H9 (cell line): ENCODE measurements around the gene LEMD3. TPM values are rescaled to one million over a fixed set of nuclear protein-coding genes. Genes with fewer than 3 reads are reported as not detected.
A peak's percentile ranks its signal among the peaks of the same experiment; 100 is the strongest.

Experiments used
- DNase-seq: peaks from one replicate; pipeline ENCODE4 v3.0.0-alpha.2; 2017
- H2AFZ ChIP-seq: one replicate; pipeline ENCODE4 v1.6.1; 2013; ENCODE audit warnings: mild to moderate bottlenecking, low read length, control low read depth, moderate library complexity
- H2AK5ac ChIP-seq: 2 replicates; pipeline ENCODE4 v1.6.1; 2013; ENCODE audit warnings: low read length, control low read depth, mixed read lengths; ENCODE audit not compliant: insufficient read length
- H2BK120ac ChIP-seq: one replicate; pipeline ENCODE4 v1.6.1; 2013; ENCODE audit warnings: low read depth, mild to moderate bottlenecking, low read length, control low read depth, inconsistent platforms; ENCODE audit not compliant: poor library complexity, severe bottlenecking
- H2BK12ac ChIP-seq: 2 replicates; pipeline ENCODE4 v1.6.1; 2013; ENCODE audit warnings: low read length, control low read depth, mixed read lengths, low read depth; ENCODE audit not compliant: insufficient read length
- H2BK15ac ChIP-seq: 2 replicates; pipeline ENCODE4 v1.6.1; 2013; ENCODE audit warnings: low read depth, low read length, control low read depth
- H2BK20ac ChIP-seq: one replicate; pipeline ENCODE4 v1.6.1; 2013; ENCODE audit warnings: low read depth, mild to moderate bottlenecking, low read length, control low read depth, inconsistent platforms; ENCODE audit not compliant: poor library complexity, severe bottlenecking
- H2BK5ac ChIP-seq: 2 replicates; pipeline ENCODE4 v1.6.1; 2013; ENCODE audit warnings: low read length, control low read depth, mixed read lengths; ENCODE audit not compliant: insufficient read length
- H3K14ac ChIP-seq: 2 replicates; pipeline ENCODE4 v1.6.1; 2013; ENCODE audit warnings: low read length, control low read depth; ENCODE audit not compliant: insufficient read depth
- H3K18ac ChIP-seq: 2 replicates; pipeline ENCODE4 v1.6.1; 2013; ENCODE audit warnings: low read depth, mild to moderate bottlenecking, mixed read lengths, low read length, control low read depth; ENCODE audit not compliant: insufficient read length
- H3K23ac ChIP-seq: 2 replicates; pipeline ENCODE4 v1.6.1; 2013; ENCODE audit warnings: low read length, control low read depth, mixed read lengths, low read depth; ENCODE audit not compliant: insufficient read length
- H3K23me2 ChIP-seq: 2 replicates; pipeline ENCODE4 v1.6.1; 2013; ENCODE audit warnings: low read depth, mild to moderate bottlenecking, mixed read lengths, low read length, control low read depth; ENCODE audit not compliant: insufficient read length, poor library complexity, severe bottlenecking
- H3K27ac ChIP-seq: 2 replicates; pipeline ENCODE4 v1.5.1; 2013; ENCODE audit warnings: low read length, control low read depth, mixed read lengths, low read depth; ENCODE audit not compliant: insufficient read length
- H3K27me3 ChIP-seq: 2 replicates; pipeline ENCODE4 v1.6.1; 2013; ENCODE audit warnings: low read length, control low read depth, inconsistent platforms; ENCODE audit not compliant: insufficient read depth
- H3K4ac ChIP-seq: 2 replicates; pipeline ENCODE4 v1.6.1; 2013; ENCODE audit warnings: low read depth, mild to moderate bottlenecking, control low read depth, inconsistent platforms, low read length, moderate library complexity
- H3K4me1 ChIP-seq: 2 replicates; pipeline ENCODE4 v1.6.1; 2013; ENCODE audit warnings: low read length, control low read depth, inconsistent platforms; ENCODE audit not compliant: insufficient read depth
- H3K4me2 ChIP-seq: 2 replicates; pipeline ENCODE4 v1.6.1; 2013; ENCODE audit warnings: low read length, control low read depth, mixed read lengths; ENCODE audit not compliant: insufficient read length, insufficient read depth
- H3K56ac ChIP-seq: 2 replicates; pipeline ENCODE4 v1.6.1; 2013; ENCODE audit warnings: low read depth, mild to moderate bottlenecking, mixed read lengths, low read length, control low read depth; ENCODE audit not compliant: insufficient read length
- H3K79me1 ChIP-seq: 2 replicates; pipeline ENCODE4 v1.6.1; 2013; ENCODE audit warnings: low read depth, mild to moderate bottlenecking, moderate library complexity, low read length, control low read depth, inconsistent platforms; ENCODE audit not compliant: insufficient read depth, poor library complexity, severe bottlenecking
- H3K79me2 ChIP-seq: 2 replicates; pipeline ENCODE4 v1.6.1; 2013; ENCODE audit warnings: low read length, control low read depth, inconsistent platforms; ENCODE audit not compliant: insufficient read depth
- H3K9ac ChIP-seq: 2 replicates; pipeline ENCODE4 v1.6.1; 2013; ENCODE audit warnings: low read length, control low read depth, mixed read lengths; ENCODE audit not compliant: insufficient read length; ENCODE audit errors: extremely low read depth
- H3K9me3 ChIP-seq: one replicate; pipeline ENCODE4 v1.6.1; 2013; ENCODE audit warnings: low read depth, low read length, inconsistent platforms; ENCODE audit not compliant: control insufficient read depth
- H3T11ph ChIP-seq: one replicate; pipeline ENCODE4 v1.6.1; 2013; ENCODE audit warnings: mild to moderate bottlenecking, low read length, control low read depth, inconsistent platforms
- H4K20me1 ChIP-seq: one replicate; pipeline ENCODE4 v1.6.1; 2013; ENCODE audit not compliant: control insufficient read depth, insufficient read length, insufficient read depth
- H4K5ac ChIP-seq: 2 replicates; pipeline ENCODE4 v1.6.1; 2013; ENCODE audit warnings: low read depth, mild to moderate bottlenecking, mixed read lengths, low read length, control low read depth; ENCODE audit not compliant: insufficient read length
- H4K8ac ChIP-seq: replicated peaks from 2 replicates; pipeline ENCODE4 v1.6.1; 2013; ENCODE audit warnings: low read length, control low read depth, mixed read lengths, low read depth; ENCODE audit not compliant: insufficient read length
- H4K91ac ChIP-seq: 2 replicates; pipeline ENCODE4 v1.6.1; 2013; ENCODE audit warnings: low read depth, mild to moderate bottlenecking, moderate library complexity, mixed read lengths, low read length, control low read depth; ENCODE audit not compliant: insufficient read length
- H3K27ac Mint-ChIP-seq, 3 experiments: 2 replicates in 2 of 3; 3 replicates in 1 of 3; pipeline ENCODE4 v1.8.0; 2020 to 2021; ENCODE audit warnings: mixed read lengths in 3 of 3, mild to moderate bottlenecking in 1 of 3, moderate library complexity in 1 of 3
- H3K27me3 Mint-ChIP-seq: 2 replicates; pipeline ENCODE4 v1.8.0; 2021; ENCODE audit warnings: low read depth, mild to moderate bottlenecking, moderate library complexity, mixed read lengths
- H3K36me3 Mint-ChIP-seq, 3 experiments: 2 replicates in 2 of 3; 3 replicates in 1 of 3; pipeline ENCODE4 v1.8.0; 2020 to 2021; ENCODE audit warnings: low read depth in 3 of 3, mixed read lengths in 3 of 3; ENCODE audit not compliant: insufficient read depth in 1 of 3
- H3K4me1 Mint-ChIP-seq, 2 experiments: 2 replicates each; pipeline ENCODE4 v1.8.0; 2020; ENCODE audit warnings: mixed read lengths in 2 of 2
- H3K4me3 Mint-ChIP-seq, 2 experiments: 2 replicates in 1 of 2; 3 replicates in 1 of 2; pipeline ENCODE4 v1.8.0; 2020 to 2021; ENCODE audit warnings: mild to moderate bottlenecking in 2 of 2, mixed read lengths in 2 of 2, moderate library complexity in 1 of 2
- H3K9me3 Mint-ChIP-seq, 2 experiments: 2 replicates in 1 of 2; 3 replicates in 1 of 2; pipeline ENCODE4 v1.8.0; 2020; ENCODE audit warnings: mild to moderate bottlenecking in 2 of 2, mixed read lengths in 2 of 2, moderate library complexity in 1 of 2
- WGBS: extraction: QIAGEN DNeasy Blood & Tissue Kit; methylation state at CpG from one replicate; pipeline ENCODE4 v1.1.7; 2013; ENCODE audit warnings: missing lambda C conversion rate, low lambda C conversion rate, mixed read lengths; ENCODE audit not compliant: insufficient read length; ENCODE audit errors: extremely low coverage; 5-methylcytosine and 5-hydroxymethylcytosine counted together
- total RNA-seq: library from RNA; stranded (reverse); gene quantifications from 2 replicates; pipeline ENCODE4 v1.2.1, GENCODE V29; 2021
- TF ChIP-seq, protein P1 (sequence below): fragments of 200-600 bp; sonication (generic); conservative IDR thresholded peaks from 3 replicates; pipeline ENCODE4 v1.8.0; 2021; ENCODE audit warnings: antibody characterized with exemption, mild to moderate bottlenecking

The LEMD3 gene
- total RNA-seq, 1 experiment from 2014 or later = 38.1 TPM

DNA sequence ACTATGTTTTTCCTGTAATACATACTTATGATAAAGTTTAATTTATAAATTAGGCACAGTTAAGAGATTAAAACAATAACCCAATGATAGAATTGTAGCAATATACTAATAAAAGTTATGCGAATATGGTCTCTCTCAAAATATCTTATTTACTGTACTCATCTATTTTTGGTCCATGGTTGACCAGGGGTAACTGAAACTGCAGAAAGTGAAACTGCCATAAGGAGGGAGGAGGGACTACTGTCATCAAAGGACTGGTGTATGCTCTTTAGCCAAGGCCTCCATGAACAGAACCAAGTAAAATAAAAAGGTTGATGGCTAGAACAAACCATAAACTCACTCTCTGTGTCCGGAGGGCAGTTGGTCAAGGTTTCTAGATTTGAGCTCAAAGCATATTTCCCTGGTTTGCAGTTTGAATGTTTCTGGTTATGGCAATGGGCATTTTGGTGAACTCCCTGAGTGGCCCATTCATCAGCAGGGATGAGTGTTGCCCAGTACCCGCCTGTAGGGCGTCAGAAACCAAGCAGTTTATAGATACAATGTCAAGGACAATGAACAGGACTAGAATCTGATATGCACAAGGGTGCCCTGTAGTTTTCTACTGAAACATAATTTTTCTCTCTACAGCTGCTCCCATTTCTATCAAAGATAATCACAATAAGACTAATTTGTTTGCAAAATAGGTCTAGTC lies 19.8 kb downstream of the LEMD3 start:
- Mint-ChIP-seq H3K4me3 (no peak overlapping the region), H3K27ac (peak overlapping the region in 1 of 3 experiments; percentile 77; a peak in 1 of 7 replicates), H3K36me3 (peaks cover 0 to 2% (median 0%) of the 10 kb centered on the region in 3 experiments; a peak in 2 of 7 replicates), H3K4me1 (peaks cover 17 to 18% of the 10 kb centered on the region in 2 experiments), H3K9me3 (no peaks in the 10 kb centered on the region), H3K27me3 (no peaks in the 10 kb centered on the region)
- TF ChIP-seq, protein P1, sequence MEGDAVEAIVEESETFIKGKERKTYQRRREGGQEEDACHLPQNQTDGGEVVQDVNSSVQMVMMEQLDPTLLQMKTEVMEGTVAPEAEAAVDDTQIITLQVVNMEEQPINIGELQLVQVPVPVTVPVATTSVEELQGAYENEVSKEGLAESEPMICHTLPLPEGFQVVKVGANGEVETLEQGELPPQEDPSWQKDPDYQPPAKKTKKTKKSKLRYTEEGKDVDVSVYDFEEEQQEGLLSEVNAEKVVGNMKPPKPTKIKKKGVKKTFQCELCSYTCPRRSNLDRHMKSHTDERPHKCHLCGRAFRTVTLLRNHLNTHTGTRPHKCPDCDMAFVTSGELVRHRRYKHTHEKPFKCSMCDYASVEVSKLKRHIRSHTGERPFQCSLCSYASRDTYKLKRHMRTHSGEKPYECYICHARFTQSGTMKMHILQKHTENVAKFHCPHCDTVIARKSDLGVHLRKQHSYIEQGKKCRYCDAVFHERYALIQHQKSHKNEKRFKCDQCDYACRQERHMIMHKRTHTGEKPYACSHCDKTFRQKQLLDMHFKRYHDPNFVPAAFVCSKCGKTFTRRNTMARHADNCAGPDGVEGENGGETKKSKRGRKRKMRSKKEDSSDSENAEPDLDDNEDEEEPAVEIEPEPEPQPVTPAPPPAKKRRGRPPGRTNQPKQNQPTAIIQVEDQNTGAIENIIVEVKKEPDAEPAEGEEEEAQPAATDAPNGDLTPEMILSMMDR = no peak
- H2BK20ac ChIP-seq = no peak overlapping the region
- H2BK15ac ChIP-seq = no peak overlapping the region
- no CpG with 5 or more reads among the region's 4 CpGs for WGBS
- no peaks in the 10 kb centered on the region for H3K23me2 ChIP-seq
- no peak overlapping the region for H3K9ac ChIP-seq
- H3K27ac ChIP-seq = no peak overlapping the region
- H2AFZ ChIP-seq = no peak overlapping the region
- H3K56ac ChIP-seq = no peak overlapping the region
- H4K5ac ChIP-seq = no peak overlapping the region
- H2AK5ac ChIP-seq = no peak overlapping the region
- H3K4me2 ChIP-seq = no peak overlapping the region
- H3K4ac ChIP-seq = no peak overlapping the region
- no peak for DNase-seq
- no peak overlapping the region for H3T11ph ChIP-seq
- H3K27me3 ChIP-seq = no peaks in the 10 kb centered on the region
- no peak overlapping the region for H4K8ac ChIP-seq
- no peaks in the 10 kb centered on the region for H3K4me1 ChIP-seq
- H3K79me1 ChIP-seq = no peaks in the 10 kb centered on the region
- H3K9me3 ChIP-seq = no peaks in the 10 kb centered on the region
- no peak overlapping the region for H2BK12ac ChIP-seq
- H4K91ac ChIP-seq = no peak overlapping the region
- H3K18ac ChIP-seq = no peak overlapping the region
- no peaks in the 10 kb centered on the region for H4K20me1 ChIP-seq
- H2BK5ac ChIP-seq = no peak overlapping the region
- peaks cover 4% of the 10 kb centered on the region; the same call in 1 of the 2 replicates for H3K79me2 ChIP-seq
- no peak overlapping the region for H3K14ac ChIP-seq
- H2BK120ac ChIP-seq = no peak overlapping the region
- H3K23ac ChIP-seq = no peak overlapping the region
